K562 (cell line): Measurements from ENCODE around the gene GBA2. TPM values are rescaled to one million over a fixed set of nuclear protein-coding genes. Genes with fewer than 3 reads are reported as not detected.

Source experiments
- BCOR ChIP-seq: fragments of 450-650 bp; IDR thresholded peaks from 2 replicates; pipeline ENCODE4 v1.6.1; 2016
- CBX1 ChIP-seq: sonication (generic); IDR thresholded peaks from 2 replicates; pipeline ENCODE4 v1.6.1; 2016; ENCODE audit warnings: antibody characterized with exemption, low read depth, mild to moderate bottlenecking
- CREM ChIP-seq: IDR thresholded peaks from 2 replicates; pipeline ENCODE4 v1.6.1; 2014; ENCODE audit warnings: antibody characterized with exemption, low read depth
- CXXC5 ChIP-seq: fragments of 250-450 bp; sonication (Bioruptor Pico); IDR thresholded peaks from 2 replicates; pipeline ENCODE4 v1.8.0; 2022; ENCODE audit warnings: inconsistent platforms, mild to moderate bottlenecking, moderate library complexity
- HOXB6 ChIP-seq: fragments of 250-450 bp; sonication (Bioruptor Pico); IDR thresholded peaks from 2 replicates; pipeline ENCODE4 v1.5.1; 2022; ENCODE audit warnings: mild to moderate bottlenecking, borderline replicate concordance
- MIER1 ChIP-seq: fragments of 450-650 bp; IDR thresholded peaks from 2 replicates; pipeline ENCODE4 v1.6.1; 2016; ENCODE audit warnings: antibody characterized with exemption, mild to moderate bottlenecking, low read depth
- PYGO2 ChIP-seq: fragments of 450-650 bp; IDR thresholded peaks from 2 replicates; pipeline ENCODE4 v1.6.1; 2016; ENCODE audit warnings: mild to moderate bottlenecking, missing genetic modification characterization, moderate library complexity, missing compliant biosample characterization
- RBM39 ChIP-seq: fragments of 200-400 bp; formaldehyde crosslinking; optimal IDR thresholded peaks from 2 replicates; pipeline ENCODE3; 2018; ENCODE audit warnings: low read depth, low read length
- SMAD1 ChIP-seq: fragments of 150-350 bp; IDR thresholded peaks from 2 replicates; pipeline ENCODE4 v1.6.1; 2014; ENCODE audit warnings: low read length, low read depth; ENCODE audit not compliant: partially characterized antibody
- STAT5B ChIP-seq: fragments of 250-450 bp; sonication (Bioruptor Pico); IDR thresholded peaks from 2 replicates; pipeline ENCODE4 v1.8.0; 2021; ENCODE audit warnings: mild to moderate bottlenecking, inconsistent platforms
- SUPT5H ChIP-seq: fragments of 450-650 bp; IDR thresholded peaks from 2 replicates; pipeline ENCODE4 v1.6.1; 2016
- ZEB2 ChIP-seq: fragments of 450-650 bp; IDR thresholded peaks from 2 replicates; pipeline ENCODE4 v1.6.1; 2016
- ZNF232 ChIP-seq: sonication (generic); formaldehyde crosslinking; IDR thresholded peaks from 2 replicates; pipeline ENCODE4 v1.8.0; 2022; ENCODE audit warnings: mild to moderate bottlenecking, missing genetic modification reagents
- ZNF239 ChIP-seq: fragments of 250-450 bp; sonication (Bioruptor Pico); IDR thresholded peaks from 2 replicates; pipeline ENCODE4 v1.4.0; 2020; ENCODE audit warnings: mild to moderate bottlenecking
- ZNF384 ChIP-seq: IDR thresholded peaks from 2 replicates; pipeline ENCODE4 v1.6.1; 2012; ENCODE audit warnings: low read depth, low read length, improper control_type of control experiment
- polyA plus RNA-seq, 8 experiments: library from polyadenylated mRNA; depleted of rRNA in 4 of 8; stranded (reverse) in 5 of 8; unstranded in 3 of 8; fragments of >200 nt; fragmentation: Nextera tagmentation in 2 of 8; fragmentation: Illumina TruSeq in 1 of 8; extraction: Ambion mirVana in 2 of 8; extraction: Trizol in 1 of 8; gene quantifications; 2 replicates each; pipeline versions ENCODE4 v1.2.1 to v1.2.3, GENCODE V29; 2011 to 2014; ENCODE audit warnings: inconsistent platforms in 1 of 8, missing spikeins in 1 of 8
- total RNA-seq, 7 experiments: library from RNA; depleted of rRNA in 6 of 7; stranded (reverse); fragments of >200 nt in 6 of 7; fragmentation: Illumina TruSeq in 2 of 7; extraction: Trizol in 2 of 7; gene quantifications; 2 replicates each; pipeline versions ENCODE4 v1.2.1 to v1.2.3, GENCODE V29; 2011 to 2021; ENCODE audit warnings: low replicate concordance in 1 of 7
- TF ChIP-seq, protein P1 (sequence below), 3 experiments: fragments of 200-800 bp in 1 of 3; fragments of 250-450 bp in 1 of 3; fragments of 450-650 bp in 1 of 3; sonication (Bioruptor Pico) in 1 of 3; sonication (Bioruptor generic) in 1 of 3; formaldehyde crosslinking in 1 of 3; IDR thresholded peaks; 2 replicates each; pipeline versions ENCODE4 v1.6.1 to v1.8.0; 2016 to 2022; ENCODE audit warnings: mild to moderate bottlenecking in 2 of 3, missing genetic modification characterization in 2 of 3, missing compliant biosample characterization in 1 of 3, moderate library complexity in 1 of 3
- TF ChIP-seq, protein P2 (sequence below): fragments of 250-450 bp; sonication (Bioruptor Pico); IDR thresholded peaks from 2 replicates; pipeline ENCODE4 v1.5.0; 2021
- TF ChIP-seq, protein P3 (sequence below): fragments of 250-450 bp; sonication (Bioruptor Pico); IDR thresholded peaks from 2 replicates; pipeline ENCODE4 v1.4.0; 2020; ENCODE audit warnings: mild to moderate bottlenecking, moderate library complexity

The GBA2 gene
- total and polyA plus RNA-seq, 9 of the 15 experiments (the other 6 are each of a cell fraction or from before 2014, with no cell fraction given), result 14.1 to 60.4 (median 32.1) TPM

DNA sequence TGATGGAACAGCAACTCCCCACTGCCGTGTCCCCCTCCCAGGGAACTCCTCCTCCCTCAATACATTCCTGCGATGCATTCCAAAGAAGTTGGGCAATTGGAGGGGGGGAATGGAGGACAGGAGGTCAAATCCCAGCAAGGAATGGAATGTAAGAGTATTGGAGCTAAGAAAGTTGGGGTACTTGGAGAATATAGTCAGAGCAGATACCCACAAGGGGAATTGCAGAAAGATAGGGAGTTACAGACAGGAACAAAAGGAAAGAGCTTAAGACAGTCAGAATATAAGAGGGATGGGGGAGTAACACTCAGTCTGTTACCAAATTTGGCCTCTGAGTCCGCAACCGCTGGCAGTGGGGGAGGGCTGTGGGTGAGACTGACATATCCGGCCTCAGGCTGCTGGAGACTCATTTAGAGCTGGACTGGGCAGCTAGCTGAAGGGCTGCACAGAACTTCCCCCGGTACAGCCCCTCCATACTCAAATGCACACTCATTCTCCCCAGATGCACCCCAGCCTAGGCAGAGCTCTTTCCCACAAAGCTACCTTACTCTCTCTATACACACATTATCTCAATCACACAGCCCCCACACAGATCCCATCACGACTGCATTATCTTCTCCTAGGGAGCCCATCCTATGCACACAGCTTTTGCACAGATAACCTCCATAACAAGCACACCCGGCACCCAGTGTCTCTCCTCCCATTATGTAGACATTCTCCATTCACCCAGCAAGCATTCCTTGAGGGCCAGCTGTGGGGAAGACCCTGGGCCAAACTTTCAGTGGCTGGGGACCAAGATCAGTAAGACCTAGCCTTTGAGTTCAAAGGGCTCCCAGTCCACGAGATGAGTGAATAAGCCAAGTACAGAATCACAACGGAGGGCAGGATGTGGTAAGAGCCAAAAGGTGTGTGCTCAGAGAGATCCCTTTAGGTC, 20.7 kb downstream of the GBA2 start (continued):
- no peak for TF ChIP-seq HOXB6
- peak; percentile 66 for TF ChIP-seq CXXC5
- peak; percentile 72 for TF ChIP-seq SUPT5H
- TF ChIP-seq, protein P1, sequence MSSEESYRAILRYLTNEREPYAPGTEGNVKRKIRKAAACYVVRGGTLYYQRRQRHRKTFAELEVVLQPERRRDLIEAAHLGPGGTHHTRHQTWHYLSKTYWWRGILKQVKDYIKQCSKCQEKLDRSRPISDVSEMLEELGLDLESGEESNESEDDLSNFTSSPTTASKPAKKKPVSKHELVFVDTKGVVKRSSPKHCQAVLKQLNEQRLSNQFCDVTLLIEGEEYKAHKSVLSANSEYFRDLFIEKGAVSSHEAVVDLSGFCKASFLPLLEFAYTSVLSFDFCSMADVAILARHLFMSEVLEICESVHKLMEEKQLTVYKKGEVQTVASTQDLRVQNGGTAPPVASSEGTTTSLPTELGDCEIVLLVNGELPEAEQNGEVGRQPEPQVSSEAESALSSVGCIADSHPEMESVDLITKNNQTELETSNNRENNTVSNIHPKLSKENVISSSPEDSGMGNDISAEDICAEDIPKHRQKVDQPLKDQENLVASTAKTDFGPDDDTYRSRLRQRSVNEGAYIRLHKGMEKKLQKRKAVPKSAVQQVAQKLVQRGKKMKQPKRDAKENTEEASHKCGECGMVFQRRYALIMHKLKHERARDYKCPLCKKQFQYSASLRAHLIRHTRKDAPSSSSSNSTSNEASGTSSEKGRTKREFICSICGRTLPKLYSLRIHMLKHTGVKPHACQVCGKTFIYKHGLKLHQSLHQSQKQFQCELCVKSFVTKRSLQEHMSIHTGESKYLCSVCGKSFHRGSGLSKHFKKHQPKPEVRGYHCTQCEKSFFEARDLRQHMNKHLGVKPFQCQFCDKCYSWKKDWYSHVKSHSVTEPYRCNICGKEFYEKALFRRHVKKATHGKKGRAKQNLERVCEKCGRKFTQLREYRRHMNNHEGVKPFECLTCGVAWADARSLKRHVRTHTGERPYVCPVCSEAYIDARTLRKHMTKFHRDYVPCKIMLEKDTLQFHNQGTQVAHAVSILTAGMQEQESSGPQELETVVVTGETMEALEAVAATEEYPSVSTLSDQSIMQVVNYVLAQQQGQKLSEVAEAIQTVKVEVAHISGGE (CRISPR knock-in tag; IDR thresholded peaks at IDR 0.05), result peak in 1 of 3 experiments; percentile 49; a peak in 1 of 6 replicates
- TF ChIP-seq MIER1, result no peak
- TF ChIP-seq CREM, result peak; percentile 70; the same call in 1 of the 2 replicates
- peak; percentile 75 for TF ChIP-seq ZEB2
- no peak for TF ChIP-seq RBM39
- TF ChIP-seq ZNF232 (CRISPR knock-in tag), result no peak
- TF ChIP-seq CBX1, result no peak; the same call in 1 of the 2 replicates
- TF ChIP-seq STAT5B, result no peak
- TF ChIP-seq, protein P2, sequence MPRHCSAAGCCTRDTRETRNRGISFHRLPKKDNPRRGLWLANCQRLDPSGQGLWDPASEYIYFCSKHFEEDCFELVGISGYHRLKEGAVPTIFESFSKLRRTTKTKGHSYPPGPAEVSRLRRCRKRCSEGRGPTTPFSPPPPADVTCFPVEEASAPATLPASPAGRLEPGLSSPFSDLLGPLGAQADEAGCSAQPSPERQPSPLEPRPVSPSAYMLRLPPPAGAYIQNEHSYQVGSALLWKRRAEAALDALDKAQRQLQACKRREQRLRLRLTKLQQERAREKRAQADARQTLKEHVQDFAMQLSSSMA (CRISPR knock-in tag), result no peak
- TF ChIP-seq ZNF384, result no peak
- no peak for TF ChIP-seq SMAD1
- peak; percentile 73; the same call in 1 of the 2 replicates for TF ChIP-seq BCOR
- TF ChIP-seq ZNF239, result no peak
- TF ChIP-seq, protein P3, sequence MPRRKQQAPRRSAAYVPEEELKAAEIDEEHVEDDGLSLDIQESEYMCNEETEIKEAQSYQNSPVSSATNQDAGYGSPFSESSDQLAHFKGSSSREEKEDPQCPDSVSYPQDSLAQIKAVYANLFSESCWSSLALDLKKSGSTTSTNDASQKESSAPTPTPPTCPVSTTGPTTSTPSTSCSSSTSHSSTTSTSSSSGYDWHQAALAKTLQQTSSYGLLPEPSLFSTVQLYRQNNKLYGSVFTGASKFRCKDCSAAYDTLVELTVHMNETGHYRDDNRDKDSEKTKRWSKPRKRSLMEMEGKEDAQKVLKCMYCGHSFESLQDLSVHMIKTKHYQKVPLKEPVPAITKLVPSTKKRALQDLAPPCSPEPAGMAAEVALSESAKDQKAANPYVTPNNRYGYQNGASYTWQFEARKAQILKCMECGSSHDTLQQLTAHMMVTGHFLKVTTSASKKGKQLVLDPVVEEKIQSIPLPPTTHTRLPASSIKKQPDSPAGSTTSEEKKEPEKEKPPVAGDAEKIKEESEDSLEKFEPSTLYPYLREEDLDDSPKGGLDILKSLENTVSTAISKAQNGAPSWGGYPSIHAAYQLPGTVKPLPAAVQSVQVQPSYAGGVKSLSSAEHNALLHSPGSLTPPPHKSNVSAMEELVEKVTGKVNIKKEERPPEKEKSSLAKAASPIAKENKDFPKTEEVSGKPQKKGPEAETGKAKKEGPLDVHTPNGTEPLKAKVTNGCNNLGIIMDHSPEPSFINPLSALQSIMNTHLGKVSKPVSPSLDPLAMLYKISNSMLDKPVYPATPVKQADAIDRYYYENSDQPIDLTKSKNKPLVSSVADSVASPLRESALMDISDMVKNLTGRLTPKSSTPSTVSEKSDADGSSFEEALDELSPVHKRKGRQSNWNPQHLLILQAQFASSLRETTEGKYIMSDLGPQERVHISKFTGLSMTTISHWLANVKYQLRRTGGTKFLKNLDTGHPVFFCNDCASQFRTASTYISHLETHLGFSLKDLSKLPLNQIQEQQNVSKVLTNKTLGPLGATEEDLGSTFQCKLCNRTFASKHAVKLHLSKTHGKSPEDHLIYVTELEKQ (CRISPR knock-in tag), result no peak
- TF ChIP-seq PYGO2 (tag), result no peak; the same call in 1 of the 2 replicates
